ENCODE data around the gene GTF2B.

- TF ChIP-seq CTCF (conservative IDR thresholded peaks at IDR 0.05; ENCODE audit: low read depth, low read length) (no peak), EZH2 (IDR thresholded peaks at IDR 0.05; ENCODE audit: borderline replicate concordance, low read depth, low read length, poor library complexity, severe bottlenecking) (no peak)
These were observed 9.5 kb upstream of the GTF2B start for GRCh38 chr1:88900883-88901282.
